K562 (cell line): ENCODE data around the gene HEXIM1. TPM values are rescaled to one million over a fixed set of nuclear protein-coding genes. Genes with fewer than 3 reads are reported as not detected.
A peak's percentile ranks its signal among the peaks of the same experiment; 100 is the strongest.

Experiments used
- ASH1L ChIP-seq: fragments of 450-650 bp; IDR thresholded peaks from 2 replicates; pipeline ENCODE4 v1.6.1; 2018; ENCODE audit warnings: borderline replicate concordance, mild to moderate bottlenecking, low read depth; ENCODE audit not compliant: partially characterized antibody
- BCOR ChIP-seq: fragments of 450-650 bp; IDR thresholded peaks from 2 replicates; pipeline ENCODE4 v1.6.1; 2016
- CHD2 ChIP-seq: IDR thresholded peaks from 2 replicates; pipeline ENCODE4 v1.6.1; 2011; ENCODE audit warnings: low read depth, low read length
- ID3 ChIP-seq, 2 experiments: fragments of 250-450 bp in 1 of 2; fragments of 450-650 bp in 1 of 2; sonication (Bioruptor Pico) in 1 of 2; IDR thresholded peaks; 2 replicates each; pipeline versions ENCODE4 v1.6.1 to v1.8.0; 2016 to 2021; ENCODE audit warnings: mild to moderate bottlenecking in 2 of 2, moderate library complexity in 2 of 2, missing compliant biosample characterization in 1 of 2, missing genetic modification characterization in 1 of 2
- ILF3 ChIP-seq: fragments of 450-650 bp; IDR thresholded peaks from 2 replicates; pipeline ENCODE4 v1.6.1; 2018; ENCODE audit warnings: antibody characterized with exemption, mild to moderate bottlenecking, moderate library complexity, borderline replicate concordance
- MEF2D ChIP-seq: conservative IDR thresholded peaks from 2 replicates; pipeline ENCODE4 v1.6.1; 2016; ENCODE audit warnings: low read depth, missing genetic modification characterization, missing compliant biosample characterization
- PTRF ChIP-seq: fragments of 450-650 bp; IDR thresholded peaks from 2 replicates; pipeline ENCODE4 v1.6.1; 2016; ENCODE audit warnings: mild to moderate bottlenecking, missing genetic modification characterization, missing compliant biosample characterization
- RNF219 ChIP-seq: fragments of 250-450 bp; sonication (Bioruptor Pico); IDR thresholded peaks from 2 replicates; pipeline ENCODE4 v1.5.0; 2022; ENCODE audit warnings: mild to moderate bottlenecking
- RUNX1 ChIP-seq: sonication (generic); IDR thresholded peaks from 2 replicates; pipeline ENCODE4 v1.6.1; 2016; ENCODE audit warnings: antibody characterized with exemption, low read depth
- STAT5A ChIP-seq: IDR thresholded peaks from 2 replicates; pipeline ENCODE4 v1.6.1; 2012; ENCODE audit warnings: low read length, inconsistent platforms, borderline replicate concordance
- TAF7 ChIP-seq: fragments of 450-650 bp; IDR thresholded peaks from 2 replicates; pipeline ENCODE4 v1.6.1; 2016; ENCODE audit warnings: missing genetic modification characterization, missing compliant biosample characterization
- TEAD4 ChIP-seq, 2 experiments: sonication (generic) in 1 of 2; formaldehyde crosslinking in 1 of 2; IDR thresholded peaks; 2 replicates each; pipeline versions ENCODE4 v1.6.1 to v1.8.0; 2012 to 2022; ENCODE audit warnings: borderline replicate concordance in 1 of 2, inconsistent platforms in 1 of 2, low read length in 1 of 2, mild to moderate bottlenecking in 1 of 2, missing genetic modification reagents in 1 of 2
- XRCC4 ChIP-seq: IDR thresholded peaks from one replicate; pipeline ENCODE4 v1.6.1; 2011; ENCODE audit not compliant: insufficient read depth, insufficient read length; ENCODE audit errors: extremely low read depth
- ZNF134 ChIP-seq: fragments of 250-450 bp; sonication (Bioruptor Pico); conservative IDR thresholded peaks from 2 replicates; pipeline ENCODE4 v1.4.0; 2020
- ZNF239 ChIP-seq: fragments of 250-450 bp; sonication (Bioruptor Pico); IDR thresholded peaks from 2 replicates; pipeline ENCODE4 v1.4.0; 2020; ENCODE audit warnings: mild to moderate bottlenecking
- ZNF561 ChIP-seq: fragments of 450-650 bp; formaldehyde crosslinking; conservative IDR thresholded peaks from 2 replicates; pipeline ENCODE4 v1.4.0; 2020; ENCODE audit warnings: mild to moderate bottlenecking, moderate library complexity
- polyA plus RNA-seq, 8 experiments: library from polyadenylated mRNA; depleted of rRNA in 4 of 8; stranded (reverse) in 5 of 8; unstranded in 3 of 8; fragments of >200 nt; fragmentation: Nextera tagmentation in 2 of 8; fragmentation: Illumina TruSeq in 1 of 8; extraction: Ambion mirVana in 2 of 8; extraction: Trizol in 1 of 8; gene quantifications; 2 replicates each; pipeline versions ENCODE4 v1.2.1 to v1.2.3, GENCODE V29; 2011 to 2014; ENCODE audit warnings: inconsistent platforms in 1 of 8, missing spikeins in 1 of 8
- total RNA-seq, 7 experiments: library from RNA; depleted of rRNA in 6 of 7; stranded (reverse); fragments of >200 nt in 6 of 7; fragmentation: Illumina TruSeq in 2 of 7; extraction: Trizol in 2 of 7; gene quantifications; 2 replicates each; pipeline versions ENCODE4 v1.2.1 to v1.2.3, GENCODE V29; 2011 to 2021; ENCODE audit warnings: low replicate concordance in 1 of 7

Gene HEXIM1
- total and polyA plus RNA-seq, 9 of the 15 experiments (the other 6 are each of a cell fraction or from before 2014, with no cell fraction given), result 1.4 to 28.3 (median 9.1) TPM

- TF ChIP-seq RNF219 (no peak), ZNF239 (CRISPR knock-in tag) (no peak), ID3 (CRISPR knock-in tag; IDR thresholded peaks at IDR 0.05) (no peak), ID3 (tag; IDR thresholded peaks at IDR 0.05) (peak; percentile 93), MEF2D (tag) (no peak), BCOR (peak; percentile 26; the same call in 1 of the 2 replicates), STAT5A (no peak), XRCC4 (no peak), RUNX1 (no peak), ZNF134 (no peak), CHD2 (peak; percentile 92), TEAD4 (IDR thresholded peaks at IDR 0.05; ENCODE audit: low read length) (peak; percentile 63; the same call in 1 of the 2 replicates), TEAD4 (CRISPR knock-in tag; IDR thresholded peaks at IDR 0.05; ENCODE audit: borderline replicate concordance) (peak; percentile 75; the same call in 1 of the 2 replicates), TAF7 (peak; percentile 97), PTRF (tag) (no peak), ZNF561 (CRISPR knock-in tag) (peak; percentile 76; the same call in 1 of the 2 replicates), ILF3 (no peak; the same call in 1 of the 2 replicates), ASH1L (peak; percentile 69)
Measured at GRCh38 chr17:45161288-45162024, 13.2 kb downstream of the HEXIM1 start, which contains the start of gene HEXIM2 (continued).
